ENCODE results near the gene CCDC194. TPM values are rescaled to one million over a fixed set of nuclear protein-coding genes. Genes with fewer than 3 reads are reported as not detected.

The CCDC194 gene
- total RNA-seq, 6 experiments from 2014 or later = 0.26 to 1.2 (median 0.36) TPM; not detected in 2

- intact Hi-C loops (cut with DNase I) = no loop called here
- no peak for ATAC-seq
Observed at GRCh38 chr19:17411801-17412200, 17.8 kb upstream of the CCDC194 start.

GRCh38 chr19:17409990-17410389 lies 16.0 kb upstream of the CCDC194 start:
- intact Hi-C loops (cut with DNase I) = no loop called here
- ATAC-seq (no peak), DNase-seq (no peak)
- WGBS (ENCODE audit: insufficient coverage, low coverage, low lambda C conversion rate, missing lambda C conversion rate) = 66% methylated on average over 9 of the region's 9 CpGs
- H3K4me3 ChIP-seq = no peak overlapping the region
- no peak overlapping the region for H3K27ac ChIP-seq
- no peaks in the 10 kb centered on the region for H3K9me3 ChIP-seq
- peaks cover 0 to 4% (median 0%) of the 10 kb centered on the region in 4 donors for H3K36me3 ChIP-seq
- no peaks in the 10 kb centered on the region for H3K27me3 ChIP-seq
- H3K4me1 ChIP-seq = peaks cover 0 to 9% (median 0%) of the 10 kb centered on the region in 4 donors
- no peak for TF ChIP-seq POLR2A (IDR thresholded peaks at IDR 0.05)
- no peak for TF ChIP-seq CTCF (IDR thresholded peaks at IDR 0.05)

More at GRCh38 chr19:17411801-17412200, 17.8 kb upstream of the CCDC194 start:
- Histone ChIP-seq H3K36me3 (peaks cover 0 to 4% (median 0%) of the 10 kb centered on the region in 4 donors), H3K4me3 (no peak overlapping the region), H3K9me3 (no peaks in the 10 kb centered on the region), H3K4me1 (peaks cover 0 to 5% (median 0%) of the 10 kb centered on the region in 4 donors), H3K27ac (peak overlapping the region in 1 of 3 donors; percentile 24), H3K27me3 (no peaks in the 10 kb centered on the region)
- DNase-seq = no peak
- WGBS (ENCODE audit: insufficient coverage, low coverage, low lambda C conversion rate, missing lambda C conversion rate) = 78% methylated on average over 8 of the region's 11 CpGs
- no peak for TF ChIP-seq POLR2A (IDR thresholded peaks at IDR 0.05)
- no peak for TF ChIP-seq CTCF (IDR thresholded peaks at IDR 0.05)

DNA sequence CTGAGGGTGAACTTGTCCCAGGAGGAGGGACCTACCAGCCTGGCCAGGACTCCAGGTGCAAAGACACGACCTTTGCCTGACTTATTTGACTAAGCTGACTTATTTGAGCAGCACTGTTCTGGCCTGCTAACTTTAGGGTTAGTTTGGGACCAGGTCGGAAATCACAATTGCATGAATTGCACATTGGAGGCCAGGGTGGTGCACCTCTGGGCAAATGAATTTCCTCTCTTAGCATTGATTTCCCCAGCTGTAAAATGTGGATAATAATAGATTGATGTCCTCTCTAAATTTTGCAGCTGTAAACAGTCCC lies 12.8 kb upstream of the CCDC194 start:
- peaks cover 0 to 9% (median 0%) of the 10 kb centered on the region in 4 donors for H3K4me1 ChIP-seq
- intact Hi-C loops (cut with DNase I) = no loop called here
- WGBS (ENCODE audit: insufficient coverage, low coverage, low lambda C conversion rate, missing lambda C conversion rate) = 0% methylated on average over 2 of the region's 2 CpGs
- no peak for TF ChIP-seq CTCF (IDR thresholded peaks at IDR 0.05)
- TF ChIP-seq POLR2A (IDR thresholded peaks at IDR 0.05) = no peak
- H3K27me3 ChIP-seq = no peaks in the 10 kb centered on the region
- H3K9me3 ChIP-seq = no peaks in the 10 kb centered on the region
- ATAC-seq (peak; percentile 18 to 61 (median 48)), DNase-seq (peak in 1 of 3 donors; percentile 62)
- peak overlapping the region; percentile 71 to 95 (median 92) for H3K27ac ChIP-seq
- H3K4me3 ChIP-seq = peak overlapping the region; percentile 4 to 62 (median 51)
- H3K36me3 ChIP-seq = peaks cover 0 to 2% (median 0%) of the 10 kb centered on the region in 4 donors

- DNase-seq = no peak
- TF ChIP-seq CTCF (IDR thresholded peaks at IDR 0.05) = no peak
- TF ChIP-seq POLR2A (IDR thresholded peaks at IDR 0.05) = no peak
- intact Hi-C loops (cut with DNase I) = no loop called here
- peak; percentile 1 to 8 (median 5) for ATAC-seq
- H3K27me3 ChIP-seq = no peaks in the 10 kb centered on the region
- H3K4me3 ChIP-seq = peak overlapping the region; percentile 36 to 62 (median 51)
- no peaks in the 10 kb centered on the region for H3K9me3 ChIP-seq
- peaks cover 0 to 4% (median 0%) of the 10 kb centered on the region in 4 donors for H3K36me3 ChIP-seq
- WGBS (ENCODE audit: insufficient coverage, low coverage, low lambda C conversion rate, missing lambda C conversion rate) = 16% methylated on average over 8 of the region's 10 CpGs
- H3K27ac ChIP-seq = peak overlapping the region; percentile 71 to 95 (median 92)
- peaks cover 0 to 9% (median 0%) of the 10 kb centered on the region in 4 donors for H3K4me1 ChIP-seq
Observed at GRCh38 chr19:17406046-17406886, 12.3 kb upstream of the CCDC194 start.

Measured in right lobe of liver (tissue), 6 donors.